HG03066 (cell line): ENCODE data around the gene MYMX.

Experiments
- ATAC-seq: cut with Tn5 transposase; IDR thresholded peaks from one replicate; pipeline ENCODE4 v1.9.1; 2021; ENCODE audit warnings: low read depth; ENCODE audit not compliant: unreplicated experiment

The MYMX gene

DNA sequence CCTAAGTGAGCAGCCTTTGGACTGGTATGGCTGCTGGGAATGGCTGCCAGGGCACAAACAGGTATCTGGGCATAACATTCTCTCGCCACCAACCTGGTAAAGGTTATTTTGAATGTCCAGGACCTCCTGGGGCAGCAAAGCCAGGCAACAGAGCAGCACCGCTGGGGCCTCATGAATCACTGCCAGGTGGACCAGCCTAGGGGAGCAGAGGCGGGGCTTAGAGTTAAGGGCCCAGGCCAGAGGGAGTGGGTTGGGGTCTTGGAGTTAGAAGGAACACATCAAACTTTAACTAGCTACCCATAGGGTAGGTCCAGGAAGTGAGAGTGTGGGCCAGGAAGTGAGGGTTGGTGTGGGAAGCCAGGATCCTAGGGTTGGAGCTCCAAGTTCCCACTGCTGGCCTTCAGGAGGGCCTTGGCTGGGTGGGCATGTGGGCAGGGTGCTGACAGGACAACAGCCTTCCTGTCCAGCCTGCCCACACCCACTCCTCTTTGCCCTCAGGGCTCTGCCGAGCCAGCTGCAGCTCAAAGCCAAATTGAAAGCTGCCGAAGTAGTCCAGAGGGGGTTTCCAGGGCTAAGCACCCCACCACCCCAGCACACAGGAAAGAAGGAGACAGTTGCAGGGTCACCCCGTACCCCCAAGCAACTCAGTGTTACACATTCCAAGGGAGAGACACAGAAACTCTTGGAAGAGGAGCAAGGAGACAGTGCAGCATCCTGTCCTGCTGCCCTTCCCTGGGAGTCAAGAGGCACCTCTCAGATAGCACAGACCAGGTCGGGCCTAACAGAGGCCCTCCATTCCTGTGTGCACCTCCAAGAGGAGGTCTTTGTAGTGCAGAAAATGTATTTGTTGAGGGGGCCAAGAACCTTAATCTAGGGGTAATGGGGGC, 46.0 kb downstream of the MYMX start:
- ATAC-seq: no peak

GRCh38 chr6:44263354-44264100, 46.8 kb downstream of the MYMX start:
- no peak for ATAC-seq

DNA sequence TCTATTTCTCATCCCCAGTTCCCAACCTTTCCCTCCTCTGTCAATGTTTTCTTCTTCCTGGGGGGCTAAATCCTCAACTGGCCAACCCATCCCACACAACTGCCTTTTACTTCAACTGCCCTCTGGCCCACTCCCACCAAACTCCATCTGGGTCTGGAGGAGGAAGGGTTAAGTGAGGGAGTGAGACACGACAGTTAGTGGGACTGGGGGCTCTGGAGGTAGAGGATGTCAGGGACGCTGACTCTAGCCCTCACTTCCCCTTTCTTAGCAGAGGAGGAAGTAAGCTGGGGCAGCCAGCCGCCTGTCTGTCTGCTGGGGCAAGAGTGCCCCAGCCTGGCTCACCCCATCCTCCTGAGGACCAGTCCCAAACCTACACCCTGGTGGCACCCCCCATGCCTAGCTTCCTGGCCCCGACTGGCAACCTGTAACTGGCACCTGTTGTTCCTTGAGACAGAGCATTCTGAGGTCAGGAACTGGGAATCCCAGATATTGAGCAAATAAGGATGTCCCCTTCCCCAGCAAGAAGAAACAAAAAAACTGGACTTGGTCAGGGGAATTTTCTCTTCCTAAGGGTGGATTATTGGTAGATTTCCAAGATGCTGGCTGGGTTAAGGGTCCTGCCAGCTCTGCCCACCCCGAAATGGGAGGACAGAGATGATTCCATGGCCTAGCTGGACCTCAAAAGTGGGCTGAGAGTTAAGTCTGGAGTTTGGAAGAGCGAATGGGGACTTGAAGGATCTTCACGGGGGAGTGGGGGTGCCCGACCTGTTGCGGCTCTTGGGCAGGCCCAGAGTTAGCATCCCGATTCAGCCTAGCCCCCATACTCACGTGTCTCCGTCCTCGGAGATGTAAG, 47.7 kb downstream of the MYMX start:
- ATAC-seq: peak; percentile 31

DNA sequence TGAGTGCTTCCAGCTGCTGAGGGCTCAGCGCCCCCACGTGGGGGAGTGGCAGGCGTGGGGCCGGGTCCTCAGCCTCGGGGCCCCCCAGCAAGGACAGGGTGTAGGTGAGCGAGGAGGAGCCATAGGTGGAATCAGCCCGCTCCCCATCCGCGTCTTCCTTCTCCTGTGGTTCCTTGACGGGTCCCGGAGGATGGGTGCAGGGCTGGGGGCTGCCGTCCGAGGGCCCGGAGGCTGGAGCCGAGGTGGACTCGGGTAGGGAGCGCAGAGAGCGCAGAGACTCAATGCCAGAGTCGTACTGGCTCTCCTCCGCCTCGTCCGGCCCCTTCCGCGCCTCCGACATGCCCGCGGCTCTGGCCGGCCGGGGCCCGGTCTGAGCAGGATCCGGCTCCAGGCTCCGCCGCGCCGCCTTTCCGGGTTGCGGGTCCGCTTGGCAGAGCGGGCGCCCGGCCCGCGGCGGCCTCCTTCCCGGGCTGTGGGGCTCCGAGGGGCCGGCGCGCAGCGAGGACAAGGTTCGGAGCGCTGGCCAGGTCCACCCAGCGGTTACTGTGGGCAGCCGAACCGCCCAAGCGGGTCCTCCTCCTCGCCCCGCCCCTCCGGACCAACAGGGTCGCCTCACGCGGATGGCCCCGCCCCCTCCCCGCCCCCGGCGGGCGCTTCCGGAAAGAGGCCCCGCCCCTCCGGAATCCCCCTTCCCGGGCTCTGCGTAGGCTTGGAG, 48.4 kb downstream of the MYMX start, which contains the start of gene NFKBIE:
Gene NFKBIE, minus strand, starts transcription at position 545 of the 715 bp plus-strand sequence. Its CDS starts 205 bp downstream, at position 340.
- ATAC-seq: peak; percentile 35

DNA sequence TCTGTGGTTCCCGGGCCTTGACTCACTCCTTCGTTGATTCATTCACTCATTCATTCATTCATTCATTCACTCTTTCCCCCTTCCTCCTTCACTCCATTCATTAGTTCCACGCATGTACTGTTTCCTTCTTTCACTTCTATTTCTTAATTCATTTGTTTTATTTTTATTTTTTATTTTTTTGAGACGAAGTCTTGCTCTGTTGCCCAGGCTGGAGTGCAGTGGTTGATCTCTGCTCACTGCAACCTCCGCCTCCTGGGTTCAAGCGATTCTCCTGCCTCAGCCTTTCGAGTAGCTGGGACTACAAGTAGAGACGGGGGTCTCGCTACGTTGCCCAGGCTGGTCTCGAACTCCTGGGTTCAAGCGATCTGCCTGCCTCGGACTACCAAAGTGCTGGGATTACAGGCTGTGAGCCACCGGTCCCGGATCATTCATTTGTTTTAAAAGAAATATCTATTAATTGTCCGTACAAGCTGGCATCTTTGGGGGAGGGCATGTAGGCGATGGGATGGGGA, 49.1 kb downstream of the MYMX start:
- no peak for ATAC-seq

- no peak for ATAC-seq
These were observed 49.6 kb downstream of the MYMX start for GRCh38 chr6:44266347-44266746.

DNA sequence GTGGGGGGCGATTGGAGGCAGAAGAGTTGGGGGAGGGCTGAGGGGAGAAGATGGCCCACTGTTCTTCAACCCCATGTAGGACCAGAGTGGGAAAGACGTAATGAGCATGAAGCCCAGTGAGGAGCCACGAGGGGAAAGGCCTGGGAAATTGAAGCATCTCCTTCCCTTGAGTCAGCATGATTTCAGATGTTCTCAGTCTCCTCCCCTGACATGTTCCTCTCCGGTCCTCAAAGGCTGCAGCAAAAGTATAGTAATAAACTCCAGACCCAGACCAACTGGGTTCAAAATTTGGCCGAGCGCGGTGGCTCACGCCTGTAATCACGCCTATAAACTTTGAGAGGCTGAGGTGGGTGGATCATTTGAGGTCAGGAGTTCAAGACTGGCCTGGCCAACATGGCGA, 50.5 kb downstream of the MYMX start:
- ATAC-seq: no peak
